ENCODE data around the gene RFX7. TPM values are rescaled to one million over a fixed set of nuclear protein-coding genes. Genes with fewer than 3 reads are reported as not detected.

RFX7 gene
- total and polyA plus RNA-seq, 10 donors = 2.7 to 30.2 (median 20.9) TPM

GRCh38 chr15:56176996-56177395 lies 66.7 kb downstream of the RFX7 start:
- intact Hi-C loops (cut with DNase I; ENCODE audit: low total_unique reads) = no loop called here
- Histone ChIP-seq H3K27me3 (replicated peaks in 1 of 7) (no peaks in the 10 kb centered on the region), H3K9me3 (no peaks in the 10 kb centered on the region), H3K4me1 (peaks cover 0 to 32% (median 0%) of the 10 kb centered on the region in 6 donors), H3K27ac (no peak overlapping the region), H3K4me3 (no peak overlapping the region), H3K36me3 (peaks cover 0 to 21% (median 0%) of the 10 kb centered on the region in 6 donors)
- 93 to 100% (median 95%) methylated on average over 4 of the region's 4 CpGs for WGBS, 5 donors
- DNase-seq = no peak
- TF ChIP-seq POLR2A (IDR thresholded peaks at IDR 0.05) (no peak), CTCF (IDR thresholded peaks at IDR 0.05 in 8 of 11, conservative IDR thresholded peaks at IDR 0.05 in 3 of 11) (no peak), POLR2AphosphoS5 (IDR thresholded peaks at IDR 0.05) (no peak)

- peaks cover 0 to 32% (median 0%) of the 10 kb centered on the region in 6 donors for H3K4me1 ChIP-seq
- no peak for DNase-seq
- H3K36me3 ChIP-seq = peaks cover 0 to 33% (median 0%) of the 10 kb centered on the region in 6 donors
- 85 to 97% (median 88%) methylated on average over 1 of the region's 1 CpG for WGBS, 5 donors
- H3K27me3 ChIP-seq (replicated peaks in 1 of 7) = no peaks in the 10 kb centered on the region
- TF ChIP-seq POLR2A (IDR thresholded peaks at IDR 0.05) (no peak), CTCF (IDR thresholded peaks at IDR 0.05 in 8 of 11, conservative IDR thresholded peaks at IDR 0.05 in 3 of 11) (no peak), POLR2AphosphoS5 (IDR thresholded peaks at IDR 0.05) (no peak)
- H3K27ac ChIP-seq = no peak overlapping the region
- intact Hi-C loops (cut with DNase I; ENCODE audit: low total_unique reads) = no loop called here
- no peaks in the 10 kb centered on the region for H3K9me3 ChIP-seq
- no peak overlapping the region for H3K4me3 ChIP-seq
Observed at GRCh38 chr15:56175788-56176187, 67.9 kb downstream of the RFX7 start.

GRCh38 chr15:56174649-56175048 lies 69.0 kb downstream of the RFX7 start:
- DNase-seq = no peak
- H3K9me3 ChIP-seq = no peaks in the 10 kb centered on the region
- H3K4me1 ChIP-seq = peaks cover 0 to 28% (median 1%) of the 10 kb centered on the region in 6 donors
- 70 to 82% (median 71%) methylated on average over 6 of the region's 6 CpGs for WGBS, 5 donors
- intact Hi-C loops (cut with DNase I; ENCODE audit: low total_unique reads) = no loop called here
- peaks cover 0 to 40% (median 0%) of the 10 kb centered on the region in 6 donors for H3K36me3 ChIP-seq
- no peaks in the 10 kb centered on the region for H3K27me3 ChIP-seq (replicated peaks in 1 of 7)
- TF ChIP-seq POLR2AphosphoS5 (IDR thresholded peaks at IDR 0.05) (no peak), POLR2A (IDR thresholded peaks at IDR 0.05) (no peak), CTCF (IDR thresholded peaks at IDR 0.05 in 8 of 11, conservative IDR thresholded peaks at IDR 0.05 in 3 of 11) (no peak)
- H3K27ac ChIP-seq = no peak overlapping the region
- no peak overlapping the region for H3K4me3 ChIP-seq

GRCh38 chr15:56168394-56168793 lies 75.3 kb downstream of the RFX7 start:
- WGBS, 5 donors = 80 to 92% (median 83%) methylated on average over 2 of the region's 2 CpGs
- no peak for DNase-seq
- no peaks in the 10 kb centered on the region for H3K9me3 ChIP-seq
- peaks cover 0 to 38% (median 0%) of the 10 kb centered on the region in 6 donors for H3K36me3 ChIP-seq
- H3K27ac ChIP-seq = no peak overlapping the region
- TF ChIP-seq POLR2A (IDR thresholded peaks at IDR 0.05) = no peak
- TF ChIP-seq POLR2AphosphoS5 (IDR thresholded peaks at IDR 0.05) = no peak
- no peak for TF ChIP-seq CTCF (IDR thresholded peaks at IDR 0.05 in 8 of 11, conservative IDR thresholded peaks at IDR 0.05 in 3 of 11)
- peaks cover 4 to 35% (median 12%) of the 10 kb centered on the region in 6 donors for H3K4me1 ChIP-seq
- no peak overlapping the region for H3K4me3 ChIP-seq
- H3K27me3 ChIP-seq (replicated peaks in 1 of 7) = no peaks in the 10 kb centered on the region
- intact Hi-C loops (cut with DNase I; ENCODE audit: low total_unique reads) = no loop called here

Data from spleen (tissue), 11 donors.